NCI-H2081 (cell line): ENCODE results near the gene BRAT1.

Experiments
- DNase-seq, 2 experiments: peaks; one replicate each; lab custom pipeline; 2025; lab: John Stamatoyannopoulos, UW

Gene BRAT1

DNA sequence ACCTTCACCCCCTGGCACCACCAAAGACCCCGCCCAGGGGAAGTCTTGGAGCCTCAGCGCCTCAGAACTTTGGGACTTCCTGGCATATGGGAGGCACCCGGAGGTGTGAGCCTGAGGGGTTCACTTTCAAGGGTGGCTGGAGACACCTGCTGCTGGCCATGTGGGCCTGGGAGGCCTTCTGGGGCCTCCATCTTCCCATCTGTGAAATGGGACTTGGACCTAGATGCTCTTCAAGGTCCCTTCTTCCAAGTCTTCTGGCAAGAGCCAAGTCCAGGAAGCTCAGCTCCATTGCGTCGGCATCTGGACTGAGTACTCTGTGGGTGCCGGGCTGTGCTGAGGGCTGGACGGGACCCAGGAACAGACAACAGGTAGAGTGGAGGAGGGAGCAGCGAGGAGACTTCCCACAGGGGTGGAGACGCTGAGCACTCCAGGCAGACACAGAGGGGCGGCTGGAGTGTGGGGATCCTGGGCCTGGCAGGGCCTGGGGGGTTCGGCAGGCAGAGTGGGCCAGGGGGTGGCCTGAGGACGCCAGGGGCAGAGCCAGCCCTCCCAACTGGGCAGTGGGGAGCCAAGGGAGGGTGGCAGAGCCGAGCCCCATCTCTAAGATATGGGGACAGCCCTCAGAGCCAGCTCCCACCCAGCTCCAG is 45.1 kb downstream of the BRAT1 start:
- DNase-seq, result no peak

DNA sequence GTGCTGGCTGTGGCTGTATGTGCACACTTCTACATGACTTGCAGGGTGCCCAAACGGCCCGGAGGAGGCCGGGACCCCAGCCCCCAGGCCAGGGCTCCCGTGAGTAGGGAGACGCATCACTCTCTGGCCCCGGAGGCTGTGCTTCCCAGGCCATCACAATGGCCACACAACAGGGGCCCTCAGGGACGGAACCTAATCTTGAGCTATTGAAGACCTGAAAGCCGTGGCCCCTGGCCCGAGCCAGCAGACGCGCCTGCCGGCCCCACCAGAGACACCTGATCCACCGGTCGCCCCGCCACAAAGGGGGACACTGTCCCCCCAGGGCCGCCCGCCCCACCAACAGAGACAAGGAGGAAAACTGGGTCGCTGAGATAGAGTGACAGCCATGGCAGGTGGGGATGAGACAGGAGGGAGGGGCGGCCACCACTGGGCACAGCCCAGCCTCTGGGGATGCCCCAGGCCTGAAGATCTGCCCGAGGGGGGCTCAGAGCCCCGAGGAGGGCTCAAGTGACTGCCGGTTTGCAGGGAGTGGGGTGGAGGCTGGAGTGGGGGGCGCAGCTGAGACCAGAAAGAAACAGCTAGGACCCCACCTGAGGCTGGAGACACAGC is 45.9 kb downstream of the BRAT1 start:
- no peak for DNase-seq

DNA sequence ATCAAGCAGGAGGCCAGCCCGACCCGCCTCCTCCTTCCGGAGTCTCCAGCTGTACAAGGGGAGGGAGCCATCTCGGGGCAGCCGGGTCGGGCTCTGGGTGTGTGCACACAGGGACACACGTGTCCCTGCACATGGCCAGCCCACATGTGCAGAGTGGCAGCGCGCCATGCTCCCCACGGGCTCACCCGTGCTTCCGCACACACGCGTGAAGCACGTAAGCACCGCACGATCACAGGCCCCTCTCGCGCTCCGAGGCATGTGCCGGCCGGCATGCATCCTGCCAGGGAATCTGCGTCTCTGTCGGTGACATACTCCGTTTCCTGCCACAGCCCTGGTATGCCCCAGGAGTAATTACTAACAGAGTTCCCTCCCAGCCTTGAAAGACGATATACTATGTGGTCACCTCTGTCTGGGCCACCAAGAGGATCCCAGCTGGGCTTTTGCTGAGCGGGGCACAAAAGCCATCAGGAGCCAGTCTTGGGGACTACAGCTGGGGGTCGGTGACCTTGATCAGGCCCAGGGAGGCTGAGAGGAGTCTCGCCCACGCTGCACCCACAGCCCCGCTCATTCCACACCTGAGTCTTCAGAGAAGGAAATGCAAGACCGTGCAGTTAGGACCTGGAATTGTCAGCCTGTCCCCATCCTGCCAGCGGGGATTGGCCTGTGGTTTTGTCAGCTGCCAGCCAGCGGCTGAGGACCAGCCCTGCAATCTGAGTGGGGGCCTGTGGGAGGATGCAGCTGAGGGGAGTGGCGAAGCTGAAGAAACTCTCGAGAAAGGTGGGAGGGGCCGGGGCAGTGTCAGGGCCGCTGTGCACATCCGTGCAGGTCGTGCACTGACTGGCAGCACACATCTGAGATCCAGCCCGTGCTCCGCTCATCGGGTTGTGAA is 46.8 kb downstream of the BRAT1 start:
- DNase-seq, result peak in 1 of 2 experiments; percentile 28

DNA sequence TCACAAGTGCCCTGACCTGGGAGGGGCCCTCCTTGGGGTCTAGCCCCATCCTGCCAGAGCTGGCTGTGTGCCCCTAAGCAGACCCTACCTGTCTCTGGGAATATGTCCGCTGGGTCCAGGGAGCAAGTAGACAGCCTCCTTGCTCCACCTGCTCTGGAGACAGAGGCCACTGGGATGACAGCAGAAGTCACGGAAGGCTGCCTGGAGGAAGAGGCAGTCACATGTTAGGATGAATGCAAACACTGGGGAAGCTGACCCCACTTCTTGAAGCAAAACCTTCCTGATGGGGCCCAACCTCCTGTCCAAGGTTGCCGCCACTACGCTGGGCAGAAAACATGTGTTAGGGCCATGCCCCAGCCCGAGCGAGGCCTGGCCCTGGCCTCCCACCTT is 47.4 kb downstream of the BRAT1 start:
- DNase-seq, result no peak

DNA sequence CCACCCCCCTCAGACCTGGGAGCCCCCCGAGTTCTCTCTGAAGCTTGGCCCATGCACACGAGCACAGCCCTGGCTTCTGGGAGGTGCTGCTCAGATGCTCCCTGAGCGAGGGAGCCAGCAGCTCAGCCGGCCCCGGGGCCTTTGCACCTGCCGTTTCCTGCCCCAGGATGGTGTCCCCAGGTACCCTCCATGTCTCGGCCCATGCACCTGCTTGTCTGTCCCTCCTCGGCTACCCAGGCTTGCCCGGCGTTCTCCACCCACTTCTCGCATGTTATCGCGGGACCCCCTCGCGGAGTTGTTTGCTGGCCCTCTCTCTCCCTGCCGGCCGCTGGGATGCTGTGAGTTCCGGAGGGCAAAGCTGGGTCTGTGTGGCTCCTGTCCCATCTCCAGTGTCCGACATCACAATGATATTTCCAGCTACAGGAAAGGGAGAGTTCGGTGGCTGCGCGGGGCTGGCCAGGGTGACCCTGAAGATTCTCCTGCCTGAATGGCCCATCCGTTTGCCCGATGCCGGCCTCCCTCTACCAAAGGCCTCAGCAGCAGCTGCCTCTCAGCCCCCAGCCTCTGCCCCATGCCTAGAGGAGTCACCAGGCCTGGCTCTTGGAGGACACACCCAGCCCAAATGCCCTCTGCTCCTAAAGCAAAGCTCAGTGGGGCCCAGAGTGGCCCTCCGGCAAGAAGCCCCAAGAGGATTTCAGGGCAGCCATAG is 48.0 kb downstream of the BRAT1 start:
- no peak for DNase-seq

GRCh38 chr7:2505401-2505800 is 49.9 kb downstream of the BRAT1 start:
- DNase-seq, result no peak

GRCh38 chr7:2504889-2505375 is 50.4 kb downstream of the BRAT1 start:
- no peak for DNase-seq

- no peak for DNase-seq
Observed at GRCh38 chr7:2504128-2504888, 51.0 kb downstream of the BRAT1 start.

GRCh38 chr7:2503056-2503941 is 52.0 kb downstream of the BRAT1 start:
- DNase-seq, result no peak

GRCh38 chr7:2502647-2502966 is 52.7 kb downstream of the BRAT1 start:
- no peak for DNase-seq

- no peak for DNase-seq
Observed at GRCh38 chr7:2501947-2502646, 53.2 kb downstream of the BRAT1 start.

GRCh38 chr7:2500701-2501100 is 54.6 kb downstream of the BRAT1 start:
- DNase-seq, result no peak

DNA sequence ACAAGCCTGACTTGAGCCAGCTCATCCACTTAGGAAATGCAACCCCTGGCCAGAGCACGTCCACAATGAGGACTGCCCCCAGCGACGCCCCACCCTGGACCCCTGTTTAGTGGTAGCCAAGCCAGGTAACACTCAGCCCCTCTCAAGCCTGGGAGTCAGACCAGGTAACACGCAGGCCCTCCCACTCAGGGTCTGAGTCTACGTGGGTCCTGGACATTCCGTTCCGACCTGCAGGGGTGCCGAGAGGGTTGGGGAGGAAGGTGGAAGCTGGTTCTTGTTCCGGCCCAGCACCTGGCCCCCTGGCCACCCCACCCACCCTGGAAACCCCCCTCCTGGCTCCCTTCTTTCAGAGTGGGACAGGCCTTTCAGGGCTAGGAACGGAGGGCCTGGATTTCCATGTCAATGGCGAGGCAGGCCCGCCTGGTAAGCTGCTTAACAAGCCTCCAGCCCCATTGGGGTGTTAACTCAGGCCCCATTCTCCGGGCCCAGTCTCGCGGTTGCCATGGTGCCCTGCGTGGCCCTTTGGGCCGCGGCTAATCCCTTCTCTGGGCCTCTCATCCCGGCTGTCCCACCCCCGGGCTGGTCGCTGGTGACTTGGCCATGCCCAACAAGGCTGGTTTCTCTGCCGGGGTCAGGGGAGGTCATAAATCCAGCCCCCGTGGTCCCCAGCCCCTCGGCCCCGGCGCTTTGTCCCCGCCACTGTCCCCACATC is 55.4 kb downstream of the BRAT1 start:
- no peak for DNase-seq

DNA sequence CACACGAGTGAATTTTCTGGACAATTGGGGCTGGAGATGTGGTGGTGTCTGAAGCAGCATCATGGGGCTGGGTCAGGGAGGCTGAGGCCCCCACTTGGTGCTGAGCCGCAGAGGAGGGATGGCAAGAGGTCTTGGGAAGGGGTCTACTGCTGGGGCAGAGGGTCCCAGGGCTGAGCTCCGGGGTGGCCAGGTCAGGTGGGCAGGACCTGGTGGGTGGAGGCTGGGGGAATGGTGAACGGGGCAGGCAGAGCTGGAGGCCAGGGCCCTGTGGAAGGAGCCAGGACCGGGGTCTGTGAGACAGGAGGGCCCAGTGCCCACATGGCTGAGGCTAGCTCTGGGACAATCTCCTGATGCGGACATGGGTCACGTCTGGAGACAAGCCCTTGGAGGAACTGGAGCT is 56.1 kb downstream of the BRAT1 start:
- DNase-seq, result no peak

DNA sequence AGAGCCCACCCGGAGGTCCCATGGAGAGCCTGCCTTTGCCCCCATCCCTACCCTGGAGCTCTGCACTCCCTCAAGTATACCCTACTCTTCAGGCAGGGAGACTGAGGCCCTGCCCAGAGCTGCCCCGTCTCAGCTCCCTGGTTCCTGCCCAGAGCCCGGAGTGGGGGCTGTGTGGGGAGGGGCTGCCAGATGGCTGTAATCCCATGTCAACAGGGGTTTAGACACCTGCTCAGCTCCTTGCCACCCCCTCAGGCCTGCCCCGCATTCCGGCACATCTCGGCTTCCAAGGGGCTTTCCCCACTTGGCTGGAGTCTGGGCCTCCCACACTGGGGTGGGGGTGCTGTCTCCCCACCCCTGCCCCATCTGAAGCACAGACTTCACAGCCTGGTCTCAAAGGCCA is 56.6 kb downstream of the BRAT1 start:
- DNase-seq, result no peak

- DNase-seq, result no peak
Observed at GRCh38 chr7:2497500-2498336, 57.6 kb downstream of the BRAT1 start.

DNA sequence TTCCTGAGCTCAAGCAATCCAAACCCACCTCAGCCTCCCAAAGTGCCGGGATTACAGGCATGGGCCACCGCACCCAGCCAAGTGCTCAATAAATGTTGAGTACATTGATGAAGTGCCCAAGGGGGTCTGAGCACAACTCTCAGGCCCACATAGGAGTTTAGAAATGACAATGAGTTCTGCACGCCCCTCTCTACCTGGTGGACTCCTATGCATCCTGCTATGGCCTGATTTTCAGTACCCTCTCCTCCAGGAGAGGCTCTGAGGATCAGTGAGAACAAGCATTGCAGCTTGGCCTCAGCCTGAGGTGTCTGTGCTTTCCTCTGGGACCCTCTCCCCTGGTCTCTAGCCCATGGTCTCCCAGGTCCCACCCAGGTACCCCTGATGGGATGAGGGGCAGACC is 58.3 kb downstream of the BRAT1 start:
- DNase-seq, result no peak

GRCh38 chr7:2496375-2496774 is 58.9 kb downstream of the BRAT1 start:
- DNase-seq, result no peak
